ENCODE data around the gene CNTF.

GRCh38 chr11:58576887-58577471 lies 45.5 kb upstream of the CNTF start:
- TF ChIP-seq EZH2 (IDR thresholded peaks at IDR 0.05; ENCODE audit: insufficient read depth, poor library complexity, severe bottlenecking) (no peak), EZH2phosphoT487 (IDR thresholded peaks at IDR 0.05; ENCODE audit: insufficient read depth, low read depth) (no peak)

All from GM23248 (cell line).